ENCODE data around the gene G6PC3. TPM values are rescaled to one million over a fixed set of nuclear protein-coding genes. Genes with fewer than 3 reads are reported as not detected.

The G6PC3 gene
- total RNA-seq, 1 donor: 5.0 TPM

DNA sequence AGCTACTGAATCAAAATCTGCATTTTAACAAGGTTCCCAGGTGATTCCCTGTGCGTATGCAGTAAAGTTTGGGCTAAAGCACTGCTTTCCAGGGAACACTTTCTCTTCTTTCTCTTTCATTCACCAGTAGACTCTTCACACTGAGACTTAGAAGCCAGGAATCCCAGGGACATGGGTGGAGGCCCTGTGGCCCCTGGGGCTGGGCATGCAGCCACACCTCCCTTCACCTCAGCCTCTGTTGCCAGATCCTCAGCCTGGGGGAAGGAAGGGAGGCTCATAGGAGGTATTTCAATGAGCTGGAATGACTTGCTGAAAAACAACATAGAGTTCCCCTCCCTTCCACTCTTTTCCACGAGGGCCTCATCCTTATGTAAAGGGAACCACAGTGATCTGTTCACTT is 1.2 kb downstream of the G6PC3 start:
- H3K9me3 ChIP-seq (ENCODE audit: low read depth, low read length): no peaks in the 10 kb centered on the region
- H3K27me3 ChIP-seq (ENCODE audit: insufficient read depth, low read length): no peaks in the 10 kb centered on the region
- H3K4me1 ChIP-seq (ENCODE audit: insufficient read depth, low read length): peaks cover 36% of the 10 kb centered on the region
- H3K4me3 ChIP-seq (ENCODE audit: low read length): no peak overlapping the region

GRCh38 chr17:44074231-44074910 is 3.8 kb downstream of the G6PC3 start:
- Histone ChIP-seq H3K27me3 (ENCODE audit: insufficient read depth, low read length) (no peaks in the 10 kb centered on the region), H3K4me1 (ENCODE audit: insufficient read depth, low read length) (peaks cover 39% of the 10 kb centered on the region)

GRCh38 chr17:44074911-44075285 is 4.4 kb downstream of the G6PC3 start:
- no peak overlapping the region for H3K4me3 ChIP-seq (ENCODE audit: low read length)
- H3K27me3 ChIP-seq (ENCODE audit: insufficient read depth, low read length): no peaks in the 10 kb centered on the region
- H3K4me1 ChIP-seq (ENCODE audit: insufficient read depth, low read length): peaks cover 37% of the 10 kb centered on the region
- H3K9me3 ChIP-seq (ENCODE audit: low read depth, low read length): no peaks in the 10 kb centered on the region

More at GRCh38 chr17:44074231-44074910, 3.8 kb downstream of the G6PC3 start:
- no peak overlapping the region for H3K4me3 ChIP-seq (ENCODE audit: low read length)
- no peaks in the 10 kb centered on the region for H3K9me3 ChIP-seq (ENCODE audit: low read depth, low read length)

DNA sequence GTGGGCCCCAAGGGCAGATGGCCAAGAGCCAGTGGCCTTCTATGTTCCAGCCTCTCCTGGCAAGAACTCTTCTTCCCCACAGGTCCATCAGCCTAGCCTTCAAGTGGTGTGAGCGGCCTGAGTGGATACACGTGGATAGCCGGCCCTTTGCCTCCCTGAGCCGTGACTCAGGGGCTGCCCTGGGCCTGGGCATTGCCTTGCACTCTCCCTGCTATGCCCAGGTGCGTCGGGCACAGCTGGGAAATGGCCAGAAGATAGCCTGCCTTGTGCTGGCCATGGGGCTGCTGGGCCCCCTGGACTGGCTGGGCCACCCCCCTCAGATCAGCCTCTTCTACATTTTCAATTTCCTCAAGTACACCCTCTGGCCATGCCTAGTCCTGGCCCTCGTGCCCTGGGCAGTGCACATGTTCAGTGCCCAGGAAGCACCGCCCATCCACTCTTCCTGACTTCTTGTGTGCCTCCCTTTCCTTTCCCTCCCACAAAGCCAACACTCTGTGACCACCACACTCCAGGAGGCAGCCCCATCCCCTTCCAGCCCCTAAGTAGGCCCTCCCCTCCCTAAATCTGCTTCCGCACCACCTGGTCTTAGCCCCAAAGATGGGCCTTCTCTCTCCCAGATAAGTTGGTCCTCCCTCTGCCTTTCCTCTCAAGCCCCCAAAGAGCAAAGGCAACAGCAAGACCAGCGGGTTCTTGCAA is 5.2 kb downstream of the G6PC3 start:
- peaks cover 39% of the 10 kb centered on the region for H3K4me1 ChIP-seq (ENCODE audit: insufficient read depth, low read length)
- H3K9me3 ChIP-seq (ENCODE audit: low read depth, low read length): no peaks in the 10 kb centered on the region
- H3K27me3 ChIP-seq (ENCODE audit: insufficient read depth, low read length): no peaks in the 10 kb centered on the region
- no peak overlapping the region for H3K4me3 ChIP-seq (ENCODE audit: low read length)

DNA sequence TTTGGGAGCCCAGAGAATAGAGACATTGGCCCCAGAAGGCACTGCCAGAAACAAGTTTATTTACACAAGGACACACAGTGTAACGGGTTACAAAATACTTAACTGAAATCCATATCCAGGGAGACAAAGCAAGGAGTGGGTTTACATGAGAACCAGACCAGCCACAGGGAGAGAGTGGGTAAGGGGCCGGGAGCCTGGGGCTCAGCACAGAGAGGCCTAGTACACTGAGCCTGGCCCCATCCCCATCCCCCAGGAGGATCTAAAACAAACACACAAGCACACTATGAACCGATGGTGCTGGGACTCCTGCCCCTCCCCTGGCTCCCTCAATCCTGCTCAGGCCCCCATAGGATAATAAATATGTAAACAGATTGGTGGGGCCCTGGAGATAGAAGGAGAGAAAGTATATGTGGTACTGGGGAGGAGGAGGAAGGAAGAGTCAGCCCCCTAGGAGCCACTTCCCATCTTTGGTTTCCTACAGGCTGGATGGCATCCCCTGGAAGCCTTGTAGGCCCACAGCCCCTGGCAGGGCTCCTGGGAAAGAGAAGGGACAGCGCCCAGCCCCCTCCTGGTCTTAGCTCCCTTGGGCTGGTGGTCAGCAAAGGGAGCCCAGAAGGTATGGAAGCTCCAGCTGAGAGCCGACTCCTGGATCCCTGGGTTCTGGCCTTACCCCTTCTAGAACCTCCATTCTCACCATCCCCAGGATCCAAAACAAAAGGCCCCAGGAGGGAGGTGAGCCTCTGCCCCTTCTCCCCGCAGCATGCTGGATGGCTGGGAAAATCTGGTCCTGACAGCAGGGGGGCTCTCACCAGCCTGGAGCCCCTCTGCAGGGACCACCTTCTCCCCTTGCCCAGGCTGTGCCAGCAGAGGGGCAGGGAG is 6.4 kb downstream of the G6PC3 start:
- H3K4me3 ChIP-seq (ENCODE audit: low read length): no peak overlapping the region
- H3K4me1 ChIP-seq (ENCODE audit: insufficient read depth, low read length): peaks cover 27% of the 10 kb centered on the region
- H3K27me3 ChIP-seq (ENCODE audit: insufficient read depth, low read length): no peaks in the 10 kb centered on the region
- no peaks in the 10 kb centered on the region for H3K9me3 ChIP-seq (ENCODE audit: low read depth, low read length)

DNA sequence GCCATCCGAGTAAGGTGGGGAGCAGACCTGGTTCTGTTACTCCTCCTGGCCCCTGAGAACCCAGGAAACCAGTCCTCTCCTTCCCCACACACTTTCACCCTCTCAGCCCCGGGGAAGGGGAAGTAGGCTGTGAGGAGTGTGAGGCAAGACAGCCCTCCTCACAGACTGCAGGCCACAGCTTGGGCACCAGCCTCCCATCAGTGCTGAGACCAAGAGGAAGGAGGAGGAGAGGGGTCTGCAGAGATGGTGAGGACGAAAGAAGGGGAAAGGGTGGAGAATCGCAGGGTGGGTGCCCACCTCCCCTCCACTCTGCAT is 7.0 kb downstream of the G6PC3 start:
- Histone ChIP-seq H3K9me3 (ENCODE audit: low read depth, low read length) (no peaks in the 10 kb centered on the region), H3K4me3 (ENCODE audit: low read length) (no peak overlapping the region), H3K4me1 (ENCODE audit: insufficient read depth, low read length) (peaks cover 24% of the 10 kb centered on the region), H3K27me3 (ENCODE audit: insufficient read depth, low read length) (no peaks in the 10 kb centered on the region)

- no peaks in the 10 kb centered on the region for H3K9me3 ChIP-seq (ENCODE audit: low read depth, low read length)
- peaks cover 24% of the 10 kb centered on the region for H3K4me1 ChIP-seq (ENCODE audit: insufficient read depth, low read length)
- H3K27me3 ChIP-seq (ENCODE audit: insufficient read depth, low read length): no peaks in the 10 kb centered on the region
- H3K4me3 ChIP-seq (ENCODE audit: low read length): no peak overlapping the region
Observed at GRCh38 chr17:44078412-44078811, 7.9 kb downstream of the G6PC3 start.

DNA sequence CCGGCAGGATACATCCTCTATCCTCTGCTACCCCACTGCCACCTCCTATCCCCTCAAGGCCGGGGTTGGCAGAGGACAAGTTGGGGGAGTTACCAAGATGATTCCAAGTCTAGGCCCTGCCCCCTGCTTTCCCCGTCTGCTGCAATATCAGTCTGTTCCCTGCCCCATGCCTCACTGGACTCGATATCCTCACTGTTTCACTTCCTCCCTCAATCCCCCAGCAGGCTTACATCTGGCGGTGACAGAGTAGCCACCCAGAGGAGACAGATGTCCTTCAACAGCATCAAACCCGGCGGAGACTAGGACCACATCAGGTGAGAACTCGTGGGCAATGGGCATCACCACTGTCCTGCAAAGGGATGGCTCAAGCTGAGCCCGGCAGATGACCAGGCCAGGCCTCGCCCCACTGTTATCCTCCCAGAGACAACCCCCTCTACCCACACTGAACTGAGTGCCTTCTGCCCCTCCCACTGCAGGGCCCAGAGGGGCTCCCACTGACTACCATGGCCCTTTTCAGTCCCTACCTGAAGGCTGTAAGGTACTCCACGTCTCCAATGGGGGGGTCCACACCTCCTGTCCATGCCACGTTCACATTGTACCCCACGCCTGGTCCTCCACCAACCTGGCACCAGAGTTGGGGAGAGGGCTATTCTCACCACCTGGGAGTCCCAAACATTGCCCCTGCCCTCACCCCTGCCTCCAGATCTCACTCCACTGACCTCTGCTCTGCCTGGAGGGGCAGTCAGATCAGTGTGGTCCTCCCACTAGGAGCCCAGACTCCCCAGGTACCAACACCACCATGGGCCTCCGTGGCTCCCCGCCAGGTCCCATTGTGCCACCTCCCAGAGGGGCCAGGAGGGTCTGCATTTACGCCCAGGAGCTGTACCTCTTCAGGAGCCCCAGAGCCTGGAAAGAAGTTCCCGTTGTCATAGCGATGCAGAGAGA is 9.6 kb downstream of the G6PC3 start:
- Histone ChIP-seq H3K9me3 (ENCODE audit: low read depth, low read length) (no peaks in the 10 kb centered on the region), H3K4me3 (ENCODE audit: low read length) (no peak overlapping the region), H3K27me3 (ENCODE audit: insufficient read depth, low read length) (no peaks in the 10 kb centered on the region), H3K4me1 (ENCODE audit: insufficient read depth, low read length) (peaks cover 24% of the 10 kb centered on the region)

GRCh38 chr17:44081681-44082080 is 11.1 kb downstream of the G6PC3 start:
- H3K9me3 ChIP-seq (ENCODE audit: low read depth, low read length): no peaks in the 10 kb centered on the region
- H3K27me3 ChIP-seq (ENCODE audit: insufficient read depth, low read length): no peaks in the 10 kb centered on the region
- H3K4me3 ChIP-seq (ENCODE audit: low read length): no peak overlapping the region
- peaks cover 24% of the 10 kb centered on the region for H3K4me1 ChIP-seq (ENCODE audit: insufficient read depth, low read length)

DNA sequence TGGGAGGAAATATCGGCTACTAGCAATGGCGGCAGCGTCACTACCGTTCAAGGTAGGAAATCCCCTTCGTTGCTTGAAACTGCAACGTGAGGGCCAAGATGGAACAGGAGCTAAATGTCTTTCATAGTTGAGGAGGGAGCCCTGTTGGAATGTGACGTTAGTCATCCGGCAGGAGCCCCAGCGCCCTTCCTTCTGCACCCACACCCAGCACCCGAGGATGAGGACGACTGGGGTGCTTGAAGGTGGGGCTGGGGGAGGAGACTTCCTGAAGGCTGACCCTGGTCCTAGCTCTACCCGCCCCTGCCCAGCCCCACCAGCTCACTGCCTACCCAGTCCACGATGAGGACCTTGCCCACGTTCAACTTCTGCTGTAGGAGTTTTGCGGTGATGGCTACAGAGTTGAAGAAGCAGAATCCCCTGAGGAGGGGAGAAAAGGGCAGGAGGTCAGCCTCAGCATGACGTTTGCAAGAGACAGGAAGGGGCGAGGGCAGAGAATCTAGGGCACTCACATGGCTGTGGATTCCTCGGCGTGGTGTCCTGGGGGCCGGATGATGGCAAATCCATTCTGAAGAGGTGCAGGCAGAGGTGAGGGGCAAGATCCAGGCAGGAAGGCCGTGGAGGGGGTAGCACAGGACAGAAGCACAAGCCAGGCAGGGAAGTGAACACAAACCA is 11.9 kb downstream of the G6PC3 start:
- no peaks in the 10 kb centered on the region for H3K9me3 ChIP-seq (ENCODE audit: low read depth, low read length)
- no peak overlapping the region for H3K4me3 ChIP-seq (ENCODE audit: low read length)
- peaks cover 17% of the 10 kb centered on the region for H3K4me1 ChIP-seq (ENCODE audit: insufficient read depth, low read length)
- H3K27me3 ChIP-seq (ENCODE audit: insufficient read depth, low read length): no peaks in the 10 kb centered on the region

- Histone ChIP-seq H3K4me3 (ENCODE audit: low read length) (no peak overlapping the region), H3K9me3 (ENCODE audit: low read depth, low read length) (no peaks in the 10 kb centered on the region), H3K4me1 (ENCODE audit: insufficient read depth, low read length) (peaks cover 9% of the 10 kb centered on the region), H3K27me3 (ENCODE audit: insufficient read depth, low read length) (no peaks in the 10 kb centered on the region)
Observed at GRCh38 chr17:44083250-44083849, 12.8 kb downstream of the G6PC3 start.

- peaks cover 9% of the 10 kb centered on the region for H3K4me1 ChIP-seq (ENCODE audit: insufficient read depth, low read length)
- H3K4me3 ChIP-seq (ENCODE audit: low read length): no peak overlapping the region
- H3K27me3 ChIP-seq (ENCODE audit: insufficient read depth, low read length): no peaks in the 10 kb centered on the region
- H3K9me3 ChIP-seq (ENCODE audit: low read depth, low read length): no peaks in the 10 kb centered on the region
Observed at GRCh38 chr17:44084131-44084538, 13.6 kb downstream of the G6PC3 start.

GRCh38 chr17:44084921-44085320 is 14.4 kb downstream of the G6PC3 start:
- Histone ChIP-seq H3K4me1 (ENCODE audit: insufficient read depth, low read length) (peaks cover 6% of the 10 kb centered on the region), H3K9me3 (ENCODE audit: low read depth, low read length) (no peaks in the 10 kb centered on the region), H3K4me3 (ENCODE audit: low read length) (no peak overlapping the region), H3K27me3 (ENCODE audit: insufficient read depth, low read length) (no peaks in the 10 kb centered on the region)

- no peaks in the 10 kb centered on the region for H3K27me3 ChIP-seq (ENCODE audit: insufficient read depth, low read length)
- no peaks in the 10 kb centered on the region for H3K9me3 ChIP-seq (ENCODE audit: low read depth, low read length)
- H3K4me3 ChIP-seq (ENCODE audit: low read length): no peak overlapping the region
- H3K4me1 ChIP-seq (ENCODE audit: insufficient read depth, low read length): no peaks in the 10 kb centered on the region
Observed at GRCh38 chr17:44085908-44086307, 15.4 kb downstream of the G6PC3 start.

All from mononuclear cell (primary cell).